HCT116 (cell line): ENCODE data around the gene FREY1.

Experiments used
- EZH2 ChIP-seq: fragments of 200-600 bp; sonication (generic); IDR thresholded peaks from 2 replicates; pipeline ENCODE4 v1.6.1; 2017; ENCODE audit warnings: antibody characterized with exemption, mixed run types
- JUND ChIP-seq: IDR thresholded peaks from 2 replicates; pipeline ENCODE4 v1.6.1; 2012
- POLR2A ChIP-seq: IDR thresholded peaks from 2 replicates; pipeline ENCODE4 v1.7.0; 2011; ENCODE audit warnings: borderline replicate concordance; ENCODE audit not compliant: insufficient read depth, insufficient read length; ENCODE audit errors: extremely low read depth
- POLR2AphosphoS5 ChIP-seq: IDR thresholded peaks from 2 replicates; pipeline ENCODE4 v1.6.1; 2011; ENCODE audit warnings: mild to moderate bottlenecking, low read depth, low read length, moderate library complexity
- REST ChIP-seq: IDR thresholded peaks from 2 replicates; pipeline ENCODE4 v1.6.1; 2012; ENCODE audit warnings: low read depth
- SIN3A ChIP-seq: IDR thresholded peaks from 2 replicates; pipeline ENCODE4 v1.6.1; 2012; ENCODE audit warnings: low read depth
- SP1 ChIP-seq: IDR thresholded peaks from 2 replicates; pipeline ENCODE4 v1.6.1; 2012; ENCODE audit warnings: low read depth
- SRF ChIP-seq: IDR thresholded peaks from 2 replicates; pipeline ENCODE4 v1.6.1; 2012; ENCODE audit warnings: low read depth
- ZNF274 ChIP-seq: fragments of 200-500 bp; sonication (Bioruptor generic); IDR thresholded peaks from 2 replicates; pipeline ENCODE4 v1.6.1; 2014; ENCODE audit warnings: mild to moderate bottlenecking, low read depth, low read length, inconsistent platforms
- TF ChIP-seq, protein P1 (sequence below): IDR thresholded peaks from 2 replicates; pipeline ENCODE4 v1.6.1; 2012
- TF ChIP-seq, protein P2 (sequence below), 3 experiments: fragments of 200-600 bp in 1 of 3; sonication (generic) in 1 of 3; IDR thresholded peaks in 2 of 3; conservative IDR thresholded peaks in 1 of 3; 2 replicates each; pipeline ENCODE4 v1.5.1; 2012 to 2017; ENCODE audit warnings: low read depth in 2 of 3, low read length in 2 of 3, antibody characterized with exemption in 1 of 3, borderline replicate concordance in 1 of 3, control low read depth in 1 of 3, mild to moderate bottlenecking in 1 of 3, mixed read lengths in 1 of 3, mixed run types in 1 of 3, moderate library complexity in 1 of 3; ENCODE audit not compliant: insufficient read depth in 1 of 3
- TF ChIP-seq, protein P3 (sequence below): IDR thresholded peaks from 2 replicates; pipeline ENCODE4 v1.6.1; 2011; ENCODE audit warnings: mild to moderate bottlenecking, low read length, moderate library complexity; ENCODE audit not compliant: insufficient replicate concordance; ENCODE audit errors: extremely low read depth
- TF ChIP-seq, protein P4 (sequence below): IDR thresholded peaks from 2 replicates; pipeline ENCODE4 v1.6.1; 2012

- no peak for TF ChIP-seq ZNF274
- TF ChIP-seq, protein P1, sequence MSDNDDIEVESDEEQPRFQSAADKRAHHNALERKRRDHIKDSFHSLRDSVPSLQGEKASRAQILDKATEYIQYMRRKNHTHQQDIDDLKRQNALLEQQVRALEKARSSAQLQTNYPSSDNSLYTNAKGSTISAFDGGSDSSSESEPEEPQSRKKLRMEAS: no peak
- TF ChIP-seq POLR2AphosphoS5: no peak
- TF ChIP-seq POLR2A: no peak
- TF ChIP-seq, protein P2, sequence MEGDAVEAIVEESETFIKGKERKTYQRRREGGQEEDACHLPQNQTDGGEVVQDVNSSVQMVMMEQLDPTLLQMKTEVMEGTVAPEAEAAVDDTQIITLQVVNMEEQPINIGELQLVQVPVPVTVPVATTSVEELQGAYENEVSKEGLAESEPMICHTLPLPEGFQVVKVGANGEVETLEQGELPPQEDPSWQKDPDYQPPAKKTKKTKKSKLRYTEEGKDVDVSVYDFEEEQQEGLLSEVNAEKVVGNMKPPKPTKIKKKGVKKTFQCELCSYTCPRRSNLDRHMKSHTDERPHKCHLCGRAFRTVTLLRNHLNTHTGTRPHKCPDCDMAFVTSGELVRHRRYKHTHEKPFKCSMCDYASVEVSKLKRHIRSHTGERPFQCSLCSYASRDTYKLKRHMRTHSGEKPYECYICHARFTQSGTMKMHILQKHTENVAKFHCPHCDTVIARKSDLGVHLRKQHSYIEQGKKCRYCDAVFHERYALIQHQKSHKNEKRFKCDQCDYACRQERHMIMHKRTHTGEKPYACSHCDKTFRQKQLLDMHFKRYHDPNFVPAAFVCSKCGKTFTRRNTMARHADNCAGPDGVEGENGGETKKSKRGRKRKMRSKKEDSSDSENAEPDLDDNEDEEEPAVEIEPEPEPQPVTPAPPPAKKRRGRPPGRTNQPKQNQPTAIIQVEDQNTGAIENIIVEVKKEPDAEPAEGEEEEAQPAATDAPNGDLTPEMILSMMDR (IDR thresholded peaks at IDR 0.05 in 2 of 3, conservative IDR thresholded peaks at IDR 0.05 in 1 of 3; ENCODE audit: borderline replicate concordance in 1 of 3, insufficient read depth in 1 of 3, low read depth in 2 of 3, low read length in 2 of 3): no peak
- TF ChIP-seq, protein P3, sequence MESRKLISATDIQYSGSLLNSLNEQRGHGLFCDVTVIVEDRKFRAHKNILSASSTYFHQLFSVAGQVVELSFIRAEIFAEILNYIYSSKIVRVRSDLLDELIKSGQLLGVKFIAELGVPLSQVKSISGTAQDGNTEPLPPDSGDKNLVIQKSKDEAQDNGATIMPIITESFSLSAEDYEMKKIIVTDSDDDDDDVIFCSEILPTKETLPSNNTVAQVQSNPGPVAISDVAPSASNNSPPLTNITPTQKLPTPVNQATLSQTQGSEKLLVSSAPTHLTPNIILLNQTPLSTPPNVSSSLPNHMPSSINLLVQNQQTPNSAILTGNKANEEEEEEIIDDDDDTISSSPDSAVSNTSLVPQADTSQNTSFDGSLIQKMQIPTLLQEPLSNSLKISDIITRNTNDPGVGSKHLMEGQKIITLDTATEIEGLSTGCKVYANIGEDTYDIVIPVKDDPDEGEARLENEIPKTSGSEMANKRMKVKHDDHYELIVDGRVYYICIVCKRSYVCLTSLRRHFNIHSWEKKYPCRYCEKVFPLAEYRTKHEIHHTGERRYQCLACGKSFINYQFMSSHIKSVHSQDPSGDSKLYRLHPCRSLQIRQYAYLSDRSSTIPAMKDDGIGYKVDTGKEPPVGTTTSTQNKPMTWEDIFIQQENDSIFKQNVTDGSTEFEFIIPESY: no peak
- no peak for TF ChIP-seq EZH2
- TF ChIP-seq, protein P4, sequence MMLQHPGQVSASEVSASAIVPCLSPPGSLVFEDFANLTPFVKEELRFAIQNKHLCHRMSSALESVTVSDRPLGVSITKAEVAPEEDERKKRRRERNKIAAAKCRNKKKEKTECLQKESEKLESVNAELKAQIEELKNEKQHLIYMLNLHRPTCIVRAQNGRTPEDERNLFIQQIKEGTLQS: no peak
- no peak for TF ChIP-seq JUND
- no peak for TF ChIP-seq SRF
- no peak for TF ChIP-seq SP1
- no peak for TF ChIP-seq SIN3A
- TF ChIP-seq REST: no peak
These were observed 12.4 kb downstream of the FREY1 start for GRCh38 chr11:45894555-45895247.
